Stimulated activated CD8-positive, alpha-beta memory T cell treated with anti-CD3 and anti-CD28 coated beads, Interleukin-15, amount 100 ng/mL, for 1 hour (primary cell): Measurements from ENCODE around the gene RPL29.
"Not testable (repeated sequence)": the region's sequence is repeated elsewhere in the genome, so short reads cannot be mapped to it uniquely, and the experiment has no call there.

ENCODE experiments used
- DNase-seq: peaks from one replicate; pipeline ENCODE4 v3.0.0-alpha.2; 2020; ENCODE audit warnings: low read depth

The RPL29 gene

DNA sequence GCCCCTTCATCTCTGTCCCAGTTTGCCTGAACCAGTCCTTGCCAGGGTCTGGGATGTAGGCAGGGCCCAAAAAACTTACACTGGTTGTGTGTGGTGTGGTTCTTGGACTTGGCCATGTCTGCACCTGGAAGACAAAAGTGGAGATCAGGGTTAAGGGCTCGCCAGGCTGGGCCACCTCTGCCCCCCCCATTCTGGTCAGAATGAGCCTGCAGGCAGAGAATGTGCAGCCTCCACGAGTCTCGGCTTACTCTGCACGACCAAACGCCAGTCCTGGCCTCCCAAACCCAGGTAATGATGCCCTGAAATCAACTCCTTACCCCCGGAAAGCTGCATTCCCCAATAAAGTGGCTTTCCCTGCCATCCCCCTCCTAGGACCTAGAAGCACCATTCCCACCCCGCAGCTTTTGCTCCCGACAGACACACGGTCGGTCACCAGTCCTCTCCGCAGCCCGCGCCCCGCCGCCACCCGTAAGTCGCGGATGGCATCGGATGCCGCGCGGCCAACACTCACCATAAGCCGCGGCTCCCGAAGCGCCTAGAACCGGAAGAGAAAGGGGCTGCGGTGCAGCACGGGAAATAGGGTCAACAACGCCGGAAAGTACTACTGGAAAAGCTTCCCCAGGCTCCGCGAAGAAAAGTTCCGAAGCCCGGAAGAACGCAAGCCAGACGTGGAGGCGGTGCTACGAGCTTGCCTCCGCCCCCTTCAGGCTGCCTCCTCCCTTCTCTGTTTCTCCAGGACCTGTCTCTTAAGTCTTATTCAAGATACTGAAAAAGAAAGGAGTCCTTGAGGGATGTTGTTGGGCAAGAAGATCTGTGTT is at the start of gene RPL29:
Gene RPL29 (minus strand): TSS at position 550 of the 818 bp plus-strand sequence. CDS start 434 bp downstream, at position 116.
- peak; percentile 82 for DNase-seq

DNA sequence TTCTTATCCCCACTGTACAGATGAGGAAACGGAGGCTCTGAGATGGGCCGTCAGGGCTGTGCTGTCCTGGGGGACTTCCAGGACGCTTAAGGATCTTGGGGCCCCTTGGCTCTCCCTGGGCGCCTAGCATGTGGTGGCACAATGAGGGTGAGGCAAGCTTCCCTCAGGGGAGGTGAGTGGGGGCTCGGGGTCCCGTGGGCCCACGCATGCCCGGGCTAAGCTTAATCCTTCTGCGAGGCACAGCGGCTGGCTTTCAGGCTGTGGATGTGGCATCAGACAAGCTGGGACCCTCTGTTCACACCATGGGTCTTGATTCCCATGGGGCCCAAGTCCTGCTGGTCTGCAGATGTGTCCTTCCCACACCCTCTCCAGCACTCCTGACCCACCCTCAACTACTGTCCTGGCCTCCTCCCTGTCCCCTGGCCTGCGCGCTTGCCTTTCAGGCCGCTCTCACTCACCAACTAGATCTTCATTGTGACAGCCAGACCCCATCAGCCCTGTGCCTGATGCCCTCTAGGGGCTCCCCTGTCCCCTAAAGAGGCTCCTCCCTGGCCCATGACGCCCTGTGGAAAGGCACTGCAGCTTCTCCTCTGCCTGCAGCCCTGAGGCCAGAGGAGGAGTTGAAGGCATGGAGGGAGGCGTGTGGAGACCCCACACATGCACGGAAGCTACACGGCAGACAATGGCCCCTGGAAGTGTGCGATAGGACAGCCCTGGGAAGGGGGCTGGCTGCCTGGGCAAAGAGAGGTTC is 49.3 kb upstream of the RPL29 start:
- DNase-seq, result no peak

DNA sequence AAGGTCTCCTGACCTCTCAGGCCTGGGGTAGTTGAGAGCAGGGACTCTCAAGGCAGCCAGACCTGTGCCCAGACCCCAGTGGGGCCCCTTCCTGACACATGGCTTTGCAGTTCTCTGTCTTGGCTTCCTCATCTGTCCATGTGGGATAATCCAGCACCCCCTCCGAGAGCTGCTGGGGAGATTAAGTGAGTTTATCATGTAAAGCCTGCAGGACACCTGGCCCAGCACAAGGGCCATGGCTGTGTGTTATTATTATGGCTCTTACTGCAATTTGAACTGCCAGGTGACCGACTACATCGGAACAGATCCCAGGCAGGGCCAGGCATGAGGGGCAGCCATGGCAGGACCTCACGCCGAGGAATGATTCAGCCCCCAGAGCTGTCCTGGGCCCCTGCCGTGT is 48.1 kb upstream of the RPL29 start:
- no peak for DNase-seq

DNA sequence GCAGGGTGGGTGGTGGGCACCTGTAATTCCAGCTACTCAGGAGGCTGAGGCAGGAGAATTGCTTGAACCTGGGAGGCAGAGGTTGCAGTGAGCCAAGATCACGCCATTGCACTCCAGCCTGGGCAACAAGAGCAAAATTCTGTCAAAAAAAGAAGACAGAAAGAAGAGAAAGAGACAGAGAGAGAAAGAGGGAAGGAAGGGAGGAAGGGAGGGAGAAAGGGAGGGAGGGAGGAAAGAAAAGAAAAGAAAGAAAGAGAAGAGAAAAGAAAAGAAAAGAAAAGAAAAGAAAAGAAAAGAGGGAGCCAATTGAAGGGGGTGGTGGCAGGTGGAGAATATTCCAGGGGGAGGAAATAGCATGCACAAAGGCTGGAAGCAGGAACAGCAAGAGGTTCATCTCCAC is 47.3 kb upstream of the RPL29 start:
- not testable (repeated sequence) for DNase-seq

- no peak for DNase-seq
Observed at GRCh38 chr3:52041118-52041731, 45.5 kb upstream of the RPL29 start.

DNA sequence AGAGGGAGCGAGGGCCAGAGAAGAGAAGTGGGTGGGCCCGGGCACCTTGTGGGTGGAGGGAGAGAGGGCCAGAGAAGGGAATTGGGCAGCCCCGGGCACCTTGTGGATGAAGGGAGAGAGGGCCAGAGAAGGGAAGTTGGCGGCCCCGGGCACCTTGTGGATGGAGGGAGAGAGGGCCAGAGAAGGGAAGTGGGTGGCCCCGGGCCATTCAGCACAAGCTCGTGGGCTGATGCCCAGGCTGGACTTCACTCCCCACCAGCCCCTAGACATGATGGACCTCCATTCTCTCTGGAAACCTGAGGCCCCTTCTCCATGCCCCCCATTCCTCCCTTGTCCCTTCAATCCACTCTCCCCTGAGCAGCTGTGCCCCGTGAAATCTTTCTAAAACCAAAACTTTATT is 44.9 kb upstream of the RPL29 start:
- no peak for DNase-seq

DNA sequence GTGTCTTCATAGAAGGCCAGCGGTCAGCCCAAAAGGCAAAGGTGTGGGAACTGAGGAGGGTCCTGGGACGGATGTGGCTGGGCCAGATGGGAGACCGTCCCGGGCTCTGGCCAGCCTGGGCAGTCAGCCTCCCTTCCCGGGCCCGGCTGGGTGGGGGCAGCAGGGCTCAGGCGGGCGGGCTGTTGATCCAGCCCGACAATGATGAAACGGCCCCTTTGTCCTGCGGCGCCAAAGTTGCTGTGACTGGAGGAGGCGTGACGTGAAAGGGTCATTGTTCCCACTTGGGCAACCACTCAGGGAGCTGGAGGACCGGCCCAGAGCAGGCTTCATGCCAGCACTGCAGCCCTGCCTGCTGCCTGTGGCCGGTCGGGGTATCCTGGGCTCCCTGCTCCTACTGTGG is 44.2 kb upstream of the RPL29 start:
- no peak for DNase-seq

- DNase-seq, result no peak
Observed at GRCh38 chr3:52039426-52039825, 43.7 kb upstream of the RPL29 start.

DNA sequence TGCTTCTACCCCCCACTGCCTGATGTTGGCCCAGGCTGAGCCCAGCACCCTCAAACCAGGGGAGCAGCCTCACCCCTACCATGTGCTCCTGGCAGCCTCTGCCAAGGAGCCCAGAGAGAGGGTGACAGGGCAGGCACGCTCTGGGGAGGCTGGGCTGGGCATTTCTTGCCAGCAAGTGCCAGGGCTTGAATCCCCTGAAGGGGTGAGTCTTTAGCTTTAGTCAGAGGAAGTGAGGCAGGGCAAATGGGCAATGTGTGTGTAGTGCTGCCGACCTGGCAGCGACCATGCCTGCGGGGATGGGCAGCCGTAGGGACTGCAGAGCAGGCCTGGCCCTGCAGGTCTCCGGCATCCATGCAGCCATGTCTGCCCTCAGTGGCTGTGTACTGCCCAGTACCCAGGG is 42.5 kb upstream of the RPL29 start:
- DNase-seq, result no peak

DNA sequence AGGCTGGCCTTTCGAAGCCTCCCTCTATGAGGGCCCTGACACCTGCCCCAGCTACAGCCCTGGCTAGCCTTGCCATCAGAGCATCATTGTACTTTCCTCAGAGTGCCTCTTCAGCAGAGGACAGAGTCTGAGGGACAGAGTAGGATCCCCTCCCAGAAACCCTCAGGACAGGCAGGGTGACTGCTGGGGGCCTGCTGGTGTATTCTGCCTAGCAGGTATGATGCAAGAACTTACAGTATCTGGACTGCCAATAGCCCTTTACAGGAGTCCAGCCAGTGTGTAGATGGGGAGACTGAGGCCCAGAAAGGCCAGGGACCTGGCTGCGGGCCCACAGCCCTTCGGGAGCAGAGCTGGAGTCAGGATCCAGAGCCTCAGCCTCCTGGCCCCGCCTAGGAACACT is 41.6 kb upstream of the RPL29 start:
- DNase-seq, result no peak

DNA sequence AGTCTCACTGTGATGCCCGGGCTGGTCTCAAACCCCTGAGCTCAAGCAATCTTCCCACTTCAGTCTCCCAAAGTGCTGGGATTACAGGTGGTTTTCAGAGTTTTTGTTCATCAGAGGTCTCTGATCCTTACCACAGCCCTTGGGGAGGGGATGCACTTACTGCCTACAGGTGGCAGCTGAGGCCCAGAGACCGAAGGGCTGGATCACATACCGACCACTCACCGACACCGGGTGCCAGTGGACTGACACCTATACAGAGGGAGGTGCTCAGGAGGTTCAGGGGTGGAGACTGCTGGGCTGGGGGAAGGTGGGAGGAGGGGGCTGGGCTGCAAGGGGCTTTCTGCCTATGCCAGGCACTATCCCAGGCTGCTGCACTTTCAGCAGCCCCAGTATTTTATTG is 41.1 kb upstream of the RPL29 start:
- no peak for DNase-seq

- no peak for DNase-seq
Observed at GRCh38 chr3:52036222-52036694, 40.6 kb upstream of the RPL29 start.

GRCh38 chr3:52034651-52035050 is 39.0 kb upstream of the RPL29 start:
- DNase-seq, result no peak

DNA sequence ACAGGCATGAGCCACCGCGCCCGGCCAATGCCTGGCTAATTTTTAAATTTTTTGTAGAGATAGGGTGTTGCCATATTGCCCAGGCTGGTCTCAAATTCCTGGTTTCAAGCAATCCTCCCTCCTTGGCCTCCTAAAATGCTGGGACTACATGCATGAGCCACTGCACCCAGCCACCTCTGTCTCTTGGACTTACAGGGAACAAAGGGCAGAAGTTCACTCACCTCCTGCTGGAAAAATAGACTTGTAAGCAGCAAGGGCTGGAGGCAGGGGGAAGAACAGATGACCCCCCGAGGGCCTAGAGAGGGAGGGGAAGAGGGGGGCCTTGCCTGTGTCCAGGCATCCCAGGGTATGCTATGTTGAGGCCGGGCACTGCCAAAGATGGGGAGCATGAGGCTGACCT is 38.5 kb upstream of the RPL29 start:
- no peak for DNase-seq

GRCh38 chr3:52033748-52034147 is 38.1 kb upstream of the RPL29 start:
- DNase-seq, result not testable (repeated sequence)

GRCh38 chr3:52032702-52033408 is 37.2 kb upstream of the RPL29 start:
- DNase-seq, result no peak

- no peak for DNase-seq
Observed at GRCh38 chr3:52031896-52032295, 36.2 kb upstream of the RPL29 start.

GRCh38 chr3:52030714-52031310 is 35.1 kb upstream of the RPL29 start:
- no peak for DNase-seq

DNA sequence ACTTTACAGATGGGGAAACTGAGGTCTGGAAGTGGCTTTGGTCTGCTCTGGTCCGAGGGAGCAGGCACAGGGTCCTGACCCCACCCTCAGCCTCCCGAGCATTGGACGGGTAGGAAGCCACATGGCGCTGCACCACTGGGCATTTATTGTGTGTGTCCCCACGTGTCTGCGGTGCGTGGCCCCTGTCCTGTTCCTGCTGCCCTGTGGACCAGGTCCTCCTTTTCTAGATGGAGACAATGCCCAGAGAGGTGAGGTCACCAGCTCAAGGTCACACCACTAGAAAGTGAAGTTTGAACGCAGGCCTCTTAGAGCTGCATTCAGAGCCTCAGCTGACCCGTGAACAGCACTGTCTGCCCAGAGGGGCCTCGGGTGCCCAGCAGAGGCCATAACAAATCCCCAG is 33.8 kb upstream of the RPL29 start:
- DNase-seq, result no peak

DNA sequence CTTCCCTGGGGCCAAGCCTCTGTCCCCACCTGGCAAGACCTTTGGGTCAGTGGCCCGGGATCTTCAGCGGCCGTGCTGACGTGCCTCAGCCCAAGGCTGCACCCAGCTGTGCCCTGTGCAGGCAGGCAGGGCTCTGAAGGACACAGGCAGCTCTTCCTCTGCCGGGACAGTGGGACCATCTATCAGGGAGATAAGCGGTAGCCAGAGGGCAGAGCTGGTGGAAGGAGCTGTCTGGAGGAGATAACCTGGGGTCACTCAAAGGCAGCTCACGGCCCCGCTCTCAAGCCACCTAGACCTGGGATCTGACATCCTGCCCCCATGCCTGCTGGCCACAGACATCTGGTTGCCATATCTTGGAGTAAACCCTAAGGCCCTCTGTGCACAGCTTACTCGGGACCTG is 33.4 kb upstream of the RPL29 start:
- DNase-seq, result no peak

DNA sequence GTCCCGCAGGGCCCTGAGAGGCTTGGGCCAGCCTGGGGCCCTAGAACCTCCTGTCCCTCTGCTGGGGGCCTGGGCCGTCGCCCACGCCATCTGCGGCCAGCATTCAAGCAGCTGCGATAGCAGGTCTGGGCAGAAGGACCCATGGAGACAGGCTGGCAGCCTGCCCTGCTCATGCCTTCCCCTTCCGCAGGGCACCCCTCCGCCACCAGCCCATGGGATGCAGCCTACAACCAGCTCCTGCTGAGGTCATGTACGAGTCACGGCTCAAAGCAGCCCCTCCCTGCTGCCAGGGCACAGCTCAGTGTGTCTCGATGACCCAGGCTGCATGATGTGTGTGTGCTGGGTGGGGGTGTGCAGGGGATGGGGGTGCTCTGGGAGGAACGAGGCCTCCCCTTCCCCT is 32.9 kb upstream of the RPL29 start:
- DNase-seq, result no peak

GRCh38 chr3:52026041-52026440 is 30.3 kb upstream of the RPL29 start:
- DNase-seq, result no peak
